NCI-H1105 treated with DMSO at 0.1 percent for 48 hours (cell line): ENCODE results near the gene SOX18.
A peak's percentile ranks its signal among the peaks of the same experiment; 100 is the strongest.
"Not testable (repeated sequence)": the region's sequence is repeated elsewhere in the genome, so short reads cannot be mapped to it uniquely, and the experiment has no call there.

Source experiments
- DNase-seq: peaks from one replicate; lab custom pipeline; 2025; lab: John Stamatoyannopoulos, UW

SOX18 gene

DNA sequence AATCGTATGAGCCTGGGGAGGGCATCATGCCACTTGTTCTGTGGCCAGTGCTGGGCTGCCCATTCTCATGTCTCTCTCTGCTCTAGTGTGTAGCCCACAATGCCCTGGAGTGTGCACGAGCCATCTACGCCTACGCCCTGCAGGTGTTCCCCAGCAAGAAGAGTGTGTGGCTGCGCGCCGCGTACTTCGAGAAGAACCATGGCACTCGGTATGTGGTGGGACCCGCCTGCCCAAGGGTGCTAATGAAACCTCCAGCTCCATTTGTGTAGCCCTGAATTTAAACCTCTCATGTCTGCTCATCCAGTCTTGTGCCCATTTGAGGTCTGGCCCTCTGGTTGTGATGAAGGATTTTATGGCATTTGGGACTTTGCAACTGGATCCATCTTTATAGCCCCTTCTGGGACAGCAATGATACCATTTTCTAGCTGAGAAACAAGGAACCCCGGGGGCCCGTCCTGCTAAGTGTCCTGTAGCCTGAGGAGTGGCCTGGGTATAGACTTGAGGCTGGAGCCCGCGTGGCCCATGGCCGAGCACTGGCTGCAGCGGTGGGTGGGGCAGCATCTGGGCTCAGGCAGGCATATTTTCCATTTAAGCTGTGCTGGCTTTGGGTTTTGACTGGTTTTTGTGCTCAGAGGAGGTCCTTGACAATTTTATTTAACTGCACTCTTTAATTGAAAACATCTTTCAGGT, 26.6 kb downstream of the SOX18 start:
- DNase-seq, result no peak

DNA sequence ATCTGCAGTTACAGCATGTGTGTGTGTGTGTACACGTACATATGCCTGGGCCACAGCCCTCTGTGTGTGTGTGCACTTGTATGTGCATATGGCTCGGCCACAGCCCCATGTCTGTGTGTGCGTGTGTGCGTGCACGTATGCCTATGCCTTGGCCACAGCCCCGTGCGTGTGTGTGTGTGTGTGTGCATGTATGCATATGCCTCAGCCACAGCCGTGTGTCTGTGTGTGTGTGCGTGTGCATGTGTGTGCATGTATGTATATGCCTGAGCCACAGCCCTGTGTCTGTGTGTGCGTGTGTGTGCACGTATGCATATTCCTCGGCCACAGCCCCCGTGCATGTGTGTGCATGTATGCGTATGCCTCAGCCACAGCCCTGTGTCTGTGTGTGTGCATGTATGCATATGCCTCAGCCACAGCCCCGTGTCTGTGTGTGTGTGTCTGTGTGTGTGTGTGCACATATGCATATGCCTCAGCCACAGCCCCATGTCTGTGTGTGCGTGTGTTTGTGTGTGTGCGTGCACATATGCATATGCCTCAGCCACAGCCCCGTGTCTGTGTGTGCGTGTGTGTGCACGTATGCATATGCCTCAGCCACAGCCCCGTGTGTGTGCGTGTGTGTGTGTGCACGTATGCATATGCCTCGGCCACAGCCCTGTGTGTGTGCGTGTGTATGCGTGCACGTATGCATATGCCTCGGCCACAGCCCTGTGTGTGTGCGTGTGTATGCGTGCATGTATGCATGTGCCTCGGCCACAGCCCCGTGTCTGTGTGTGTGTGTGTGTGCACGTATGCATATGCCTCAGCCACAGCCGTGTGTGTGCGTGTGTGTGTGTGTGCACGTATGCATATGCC, 28.1 kb downstream of the SOX18 start:
- no peak for DNase-seq

DNA sequence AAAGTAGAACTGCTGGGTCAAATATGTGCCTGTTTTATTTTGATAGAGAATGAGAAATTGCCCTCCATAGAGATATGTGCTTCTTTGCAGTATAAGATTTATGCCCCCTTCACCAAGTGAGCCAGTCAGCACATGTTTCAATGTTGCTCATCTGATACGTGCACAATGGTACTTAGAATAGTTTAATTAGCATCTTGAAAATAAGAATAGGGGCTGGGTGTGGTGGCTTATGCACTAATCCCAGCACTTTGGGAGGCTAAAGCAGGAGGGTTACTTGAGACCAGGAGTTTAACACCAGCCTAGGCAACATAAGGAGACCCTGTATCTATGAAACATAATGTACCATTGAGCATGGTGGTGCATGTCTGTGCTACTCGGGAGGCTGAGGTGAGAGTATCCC, 33.8 kb downstream of the SOX18 start:
- no peak for DNase-seq

DNA sequence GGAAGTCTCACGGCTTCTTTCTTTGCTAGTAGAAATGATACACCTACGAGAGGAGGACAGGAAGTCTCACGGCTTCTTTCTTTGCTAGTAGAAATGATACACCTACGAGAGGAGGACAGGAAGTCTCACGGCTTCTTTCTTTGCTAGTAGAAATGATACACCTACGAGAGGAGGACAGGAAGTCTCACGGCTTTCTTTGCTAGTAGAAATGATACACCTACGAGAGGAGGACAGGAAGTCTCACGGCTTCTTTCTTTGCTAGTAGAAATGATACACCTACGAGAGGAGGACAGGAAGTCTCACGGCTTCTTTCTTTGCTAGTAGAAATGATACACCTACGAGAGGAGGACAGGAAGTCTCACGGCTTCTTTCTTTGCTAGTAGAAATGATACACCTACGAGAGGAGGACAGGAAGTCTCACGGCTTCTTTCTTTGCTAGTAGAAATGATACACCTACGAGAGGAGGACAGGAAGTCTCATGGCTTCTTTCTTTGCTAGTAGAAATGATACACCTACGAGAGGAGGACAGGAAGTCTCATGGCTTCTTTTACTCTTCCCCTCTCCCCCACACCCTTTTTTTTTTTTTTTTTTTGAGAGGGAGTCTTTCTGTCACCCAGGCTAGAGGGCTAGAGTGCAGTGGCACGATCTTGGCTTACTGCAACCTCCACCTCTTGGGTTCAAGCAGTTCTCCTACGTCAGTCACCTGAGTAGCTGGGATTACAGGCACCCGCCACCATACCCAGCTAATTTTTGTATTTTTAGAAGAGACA, 36.9 kb downstream of the SOX18 start:
- not testable (repeated sequence) for DNase-seq

DNA sequence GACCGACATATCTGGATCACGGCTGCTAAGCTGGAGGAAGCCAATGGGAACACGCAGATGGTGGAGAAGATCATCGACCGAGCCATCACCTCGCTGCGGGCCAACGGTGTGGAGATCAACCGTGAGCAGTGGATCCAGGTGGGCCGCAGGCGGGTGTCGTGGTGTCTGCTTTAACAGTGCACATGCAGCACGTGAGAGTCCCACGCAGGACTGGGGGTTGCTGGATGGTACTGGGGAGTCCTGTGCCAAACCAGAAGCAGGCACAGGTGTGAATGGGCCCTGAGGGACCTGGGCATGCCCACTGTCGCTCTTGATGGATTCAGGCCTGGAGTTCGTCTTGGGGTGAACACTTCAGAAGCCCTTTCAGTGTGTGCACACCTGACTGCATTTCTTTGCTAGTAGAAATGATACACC, 38.1 kb downstream of the SOX18 start:
- DNase-seq, result no peak

DNA sequence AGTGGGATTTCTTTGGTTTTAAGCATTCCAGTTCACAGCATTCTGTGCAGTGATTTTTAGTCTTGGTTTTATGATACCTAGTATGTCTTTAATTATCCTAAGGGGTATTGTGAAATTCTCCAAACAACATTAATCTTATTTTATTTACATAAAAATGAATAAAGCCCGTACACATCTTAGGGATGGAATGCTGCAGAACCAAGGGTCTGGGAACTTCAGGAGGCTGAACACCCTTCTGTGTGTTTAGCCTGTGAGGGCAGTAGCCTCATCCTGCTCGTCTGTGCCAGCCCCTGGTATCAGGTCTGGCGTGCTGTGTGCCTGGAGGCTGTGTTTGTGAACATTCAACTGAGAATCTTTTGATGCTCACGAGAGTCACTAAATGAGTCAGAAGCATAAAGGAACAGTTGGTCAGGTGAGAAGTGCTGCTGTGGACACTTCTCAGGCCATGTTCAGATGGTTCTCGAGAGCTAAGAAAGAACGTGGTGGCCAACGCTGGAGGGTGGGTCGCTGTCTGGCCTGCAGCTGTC, 38.7 kb downstream of the SOX18 start:
- no peak for DNase-seq

DNA sequence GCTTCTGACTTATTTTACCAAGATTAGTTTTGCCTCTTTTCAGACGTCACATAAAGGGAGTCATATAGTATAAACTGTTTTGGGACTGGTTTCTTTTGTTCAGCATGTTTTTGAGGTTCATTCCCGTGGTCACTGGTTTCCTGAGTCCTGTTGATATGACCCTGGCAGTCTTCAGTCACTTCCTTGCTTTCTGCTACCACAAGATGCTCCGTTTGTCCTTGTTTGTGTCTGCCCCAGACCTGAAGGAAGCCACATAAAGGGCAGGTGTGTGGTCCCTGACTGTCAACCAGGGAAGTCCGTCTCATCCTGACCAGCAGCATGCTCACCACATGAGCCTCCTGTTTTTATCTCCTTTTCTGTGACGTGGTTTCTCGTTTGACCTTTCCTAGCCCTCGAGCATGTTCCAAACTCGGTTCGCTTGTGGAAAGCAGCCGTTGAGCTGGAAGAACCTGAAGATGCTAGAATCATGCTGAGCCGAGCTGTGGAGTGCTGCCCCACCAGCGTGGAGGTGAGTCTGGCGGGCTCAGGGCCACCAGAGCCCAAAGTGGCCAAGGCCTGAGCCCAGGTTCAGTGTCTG, 39.5 kb downstream of the SOX18 start:
- no peak for DNase-seq

DNA sequence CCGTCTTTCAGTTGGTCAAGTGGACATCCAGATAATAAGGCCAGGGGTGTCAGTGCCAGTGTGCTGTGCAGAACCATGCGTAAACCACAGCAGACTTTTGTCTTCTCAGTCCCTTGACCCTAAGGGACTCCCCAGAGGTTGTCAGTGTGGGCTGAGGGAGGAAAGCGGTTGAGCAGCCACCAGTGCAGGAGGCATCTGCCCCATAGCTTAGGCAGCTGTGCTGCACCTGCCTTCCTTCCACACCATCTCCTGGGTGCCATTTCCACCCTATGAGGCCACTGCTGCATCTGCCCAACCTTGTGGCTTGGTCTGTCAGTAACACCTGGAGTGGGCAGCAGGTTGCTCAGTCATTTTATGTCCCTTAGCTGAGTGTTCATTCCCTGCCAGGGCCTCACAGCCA, 42.5 kb downstream of the SOX18 start:
- DNase-seq, result no peak

DNA sequence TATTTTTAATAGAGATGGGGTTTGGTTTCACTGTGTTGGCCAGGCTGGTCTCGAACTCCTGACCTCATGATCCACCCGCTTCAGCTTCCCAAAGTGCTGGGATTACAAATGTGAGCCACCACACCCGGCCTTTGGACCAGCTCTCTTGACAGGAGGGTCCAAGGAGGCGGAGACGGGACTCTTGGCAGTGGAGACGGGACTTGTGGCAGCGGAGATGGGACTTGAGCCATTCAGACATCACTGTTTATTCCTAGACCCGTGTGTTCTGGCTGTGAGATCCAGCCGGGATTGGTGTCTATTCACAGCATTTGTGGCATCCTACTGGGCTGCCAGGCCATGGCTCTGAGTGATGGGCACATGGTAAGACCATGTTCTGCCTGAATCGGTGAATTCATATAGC, 42.9 kb downstream of the SOX18 start:
- no peak for DNase-seq

DNA sequence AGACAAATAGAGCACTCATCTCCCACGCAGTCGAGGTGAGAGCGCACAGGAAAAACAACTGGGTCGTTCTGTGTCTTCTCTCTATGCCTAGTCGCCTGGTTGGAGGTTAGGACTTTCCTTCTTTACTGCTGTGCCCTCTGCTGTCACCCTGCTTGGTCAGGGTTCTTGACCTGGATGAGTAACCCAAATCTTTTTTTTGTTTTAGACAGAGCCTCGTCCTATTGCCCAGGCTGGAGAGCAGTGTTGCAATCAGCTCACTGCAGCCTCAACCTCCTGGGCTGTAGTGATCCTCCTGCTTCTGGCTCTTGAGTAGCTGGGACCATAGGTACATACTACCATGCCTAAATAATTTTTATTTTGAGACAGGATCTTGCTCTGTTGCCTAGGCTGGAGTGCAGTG, 44.0 kb downstream of the SOX18 start:
- no peak for DNase-seq

DNA sequence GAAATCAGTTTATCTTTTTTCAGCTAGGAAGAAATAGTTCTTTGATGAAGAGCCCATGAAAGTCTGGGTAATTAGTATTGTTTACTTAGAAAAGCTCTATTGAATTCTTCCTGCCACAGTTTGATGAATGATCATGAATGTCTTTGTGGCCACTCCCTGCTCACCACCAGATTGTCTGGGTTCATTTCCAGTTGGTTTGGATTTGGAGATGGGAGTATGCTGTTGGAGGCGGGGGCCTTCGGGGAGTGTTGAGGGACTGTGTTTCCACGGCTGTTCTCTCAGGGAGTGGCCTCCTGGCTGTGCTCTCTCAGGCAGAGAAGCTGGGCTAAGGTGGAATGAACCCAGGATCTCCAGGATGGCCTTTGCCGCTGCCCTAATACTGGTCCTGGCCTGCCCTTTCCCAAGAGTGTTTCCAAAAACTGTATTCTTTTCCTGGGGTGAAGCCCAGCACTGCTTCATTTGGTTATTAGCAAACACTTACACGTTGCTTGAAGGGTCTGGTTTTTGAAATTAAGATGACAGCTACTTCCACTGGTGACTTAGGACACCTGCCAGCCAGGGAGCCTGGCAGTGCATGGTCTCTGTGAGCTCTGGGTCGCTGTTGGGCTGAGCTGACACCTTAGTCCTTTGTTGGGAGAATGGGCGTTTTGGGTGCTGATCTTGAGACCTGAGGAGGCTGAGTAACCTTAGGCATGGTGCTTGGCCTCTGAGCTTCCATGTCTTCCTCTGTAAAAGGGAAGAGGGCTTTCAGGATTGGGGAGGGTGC, 45.3 kb downstream of the SOX18 start:
- no peak for DNase-seq

DNA sequence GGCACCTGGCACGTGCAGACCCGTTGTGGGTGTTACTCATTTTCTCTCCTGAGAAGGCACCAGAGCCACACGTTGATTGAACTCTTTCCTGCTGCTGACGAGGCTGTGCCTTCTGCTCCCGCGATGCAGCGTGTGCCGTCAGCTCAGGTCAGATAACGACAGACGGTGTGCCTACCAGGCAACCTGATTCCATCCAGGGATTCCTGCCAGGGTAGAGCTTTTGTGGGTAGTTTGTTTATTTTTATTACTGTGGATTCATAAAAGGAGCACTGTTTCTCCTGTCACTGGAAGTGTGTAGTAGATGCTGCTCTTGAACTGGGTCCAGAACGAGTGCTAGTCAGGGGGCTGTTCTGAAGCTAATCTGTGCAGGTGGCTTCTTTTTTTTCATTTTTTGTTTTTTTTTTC, 47.8 kb downstream of the SOX18 start:
- peak; percentile 37 for DNase-seq

DNA sequence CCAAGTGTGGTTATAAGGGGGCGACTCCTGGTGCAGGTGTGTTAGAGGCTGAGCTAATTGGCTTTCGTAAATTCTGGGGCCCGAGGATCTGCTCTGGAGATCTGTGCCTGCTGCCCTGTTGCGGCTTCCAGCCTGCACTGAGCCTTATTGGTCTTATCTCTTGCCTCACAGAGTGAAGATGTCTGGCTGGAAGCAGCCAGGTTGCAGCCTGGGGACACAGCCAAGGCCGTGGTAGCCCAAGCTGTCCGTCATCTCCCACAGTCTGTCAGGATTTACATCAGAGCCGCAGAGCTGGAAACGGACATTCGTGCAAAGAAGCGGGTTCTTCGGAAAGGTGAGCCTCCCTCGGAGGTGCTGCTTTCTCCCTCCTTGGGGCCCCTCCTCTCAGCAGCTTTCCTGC, 48.5 kb downstream of the SOX18 start:
- no peak for DNase-seq
